CD4-positive, alpha-beta T cell treated with Interleukin-6 for 4 hours (primary cell): ENCODE data around the gene C11orf24.
"Not testable (repeated sequence)": the region's sequence is repeated elsewhere in the genome, so short reads cannot be mapped to it uniquely, and the experiment has no call there.

ENCODE experiments used
- DNase-seq: peaks from one replicate; pipeline ENCODE4 v3.0.0-alpha.2; 2020; ENCODE audit warnings: mixed read lengths

C11orf24 gene

DNA sequence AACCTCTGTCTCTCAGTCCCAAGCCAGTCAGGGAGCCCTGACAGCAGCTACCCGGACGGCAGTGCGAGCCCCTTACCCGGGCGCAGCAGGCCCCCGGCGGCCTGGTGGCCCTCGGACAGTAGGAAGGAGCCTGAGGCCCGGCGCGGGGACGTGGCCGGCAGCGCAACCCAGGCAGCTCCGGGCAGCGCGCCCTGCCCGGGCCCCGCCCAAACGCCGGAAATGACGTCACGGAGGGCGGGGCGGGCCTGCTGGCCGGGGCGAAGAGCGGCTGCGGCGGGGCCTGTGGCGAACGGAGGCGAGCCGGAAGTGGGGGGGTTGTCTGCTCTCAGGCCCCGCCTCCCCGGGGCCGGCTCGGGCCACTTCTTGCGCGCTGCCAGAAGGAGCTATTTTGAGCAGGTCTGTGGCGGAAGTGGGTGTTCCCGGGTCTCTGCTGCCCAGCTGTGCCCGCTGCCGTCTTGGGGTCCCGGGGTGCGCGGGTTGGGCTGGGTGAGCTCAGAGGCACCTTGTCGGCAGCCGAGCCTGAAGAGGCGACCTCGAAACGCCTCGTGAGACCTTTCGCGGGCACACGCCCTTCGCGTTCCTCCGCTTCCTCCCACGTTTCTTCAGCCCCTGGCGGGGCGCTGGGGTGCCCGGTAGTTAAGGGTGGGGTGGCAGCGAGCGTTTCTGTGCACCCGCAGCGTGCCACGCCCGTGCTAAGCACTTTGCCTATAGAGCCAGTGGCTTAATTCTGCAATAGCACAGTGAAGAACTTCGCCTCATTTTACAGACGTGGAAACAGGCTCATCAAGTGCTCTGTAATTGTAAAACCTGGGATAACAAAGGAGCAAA, at the start of gene C11orf24:
TSS of gene C11orf24 (minus strand) at position 193 of the 828 bp plus-strand sequence. CDS start 8,206 bp downstream, outside the sequence.
- peak; percentile 95 for DNase-seq

- DNase-seq = no peak
Observed at GRCh38 chr11:68317147-68317785, 45.5 kb upstream of the C11orf24 start.

GRCh38 chr11:68315171-68315920, 43.6 kb upstream of the C11orf24 start:
- no peak for DNase-seq

GRCh38 chr11:68314203-68315170, 42.7 kb upstream of the C11orf24 start:
- DNase-seq = no peak

DNA sequence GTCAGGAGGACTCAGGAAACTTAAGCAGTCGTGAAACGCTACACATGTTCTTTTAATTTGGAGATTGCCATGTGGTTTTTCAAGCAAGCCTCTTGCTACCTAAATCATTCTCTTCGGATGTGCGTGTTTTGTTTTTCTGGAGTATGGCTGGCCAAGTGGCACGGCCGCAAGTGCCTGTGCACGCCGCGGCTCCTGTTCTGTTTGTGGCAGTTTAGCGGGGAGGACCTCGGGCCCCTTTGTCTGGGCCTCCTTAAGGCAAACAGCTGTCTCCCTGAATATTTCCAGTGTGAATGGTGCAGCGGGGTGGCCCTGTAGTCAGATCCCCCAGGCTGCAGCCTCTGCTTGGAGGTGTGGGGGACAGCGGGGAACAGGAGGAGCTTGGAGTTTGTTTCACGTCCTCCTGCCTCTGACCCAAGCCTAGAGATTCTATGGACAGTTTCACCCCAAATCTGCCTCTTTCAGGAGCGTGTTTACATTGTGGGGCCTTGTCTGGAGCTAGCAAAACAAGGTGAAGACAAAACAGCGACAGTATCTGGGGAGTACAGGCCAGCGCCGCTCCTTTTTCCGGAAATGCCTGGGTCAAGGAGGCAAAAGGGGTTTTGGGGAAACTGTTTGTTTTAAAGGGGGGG, 41.9 kb upstream of the C11orf24 start:
- DNase-seq = no peak

DNA sequence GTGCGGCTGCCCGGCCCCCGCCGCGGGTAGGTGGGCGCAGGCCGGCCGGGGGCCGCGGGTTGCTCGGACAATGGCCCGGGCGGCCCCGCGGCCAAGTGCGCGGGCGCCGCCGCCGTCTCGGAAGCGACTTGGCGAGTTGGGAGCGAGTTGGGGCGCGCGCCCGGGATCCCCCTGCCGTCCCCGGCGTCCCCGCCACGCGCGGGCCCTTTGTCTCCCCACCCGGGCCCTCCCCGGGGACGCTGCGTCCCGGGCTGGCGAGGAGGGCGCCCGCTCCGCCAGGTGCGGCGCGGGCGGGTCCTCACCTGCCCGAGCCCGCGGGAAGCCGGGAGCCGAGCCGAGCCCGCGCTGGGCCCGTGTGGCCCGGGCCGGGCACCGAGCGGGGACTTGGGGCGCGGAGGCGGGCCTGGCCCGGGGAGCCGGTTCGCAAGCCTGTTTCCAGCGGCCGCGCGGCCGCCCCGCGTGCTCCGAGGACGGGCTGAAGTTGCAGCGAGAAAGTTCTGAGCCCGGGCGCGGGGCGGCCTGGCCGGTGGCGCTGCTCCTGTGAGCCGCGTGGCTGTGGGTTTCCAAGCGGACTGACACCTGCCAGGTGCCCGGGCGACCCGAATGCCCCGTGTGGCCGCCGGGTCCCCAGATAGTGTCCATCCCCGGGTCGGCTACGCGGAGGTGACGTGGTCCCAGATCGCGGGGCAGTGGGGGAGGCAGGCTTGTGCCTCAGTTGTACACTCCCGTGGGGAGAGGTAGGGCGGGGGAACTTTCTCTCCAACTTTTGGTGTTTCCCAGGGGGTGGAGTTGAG, 41.2 kb upstream of the C11orf24 start:
- peak; percentile 33 for DNase-seq

DNA sequence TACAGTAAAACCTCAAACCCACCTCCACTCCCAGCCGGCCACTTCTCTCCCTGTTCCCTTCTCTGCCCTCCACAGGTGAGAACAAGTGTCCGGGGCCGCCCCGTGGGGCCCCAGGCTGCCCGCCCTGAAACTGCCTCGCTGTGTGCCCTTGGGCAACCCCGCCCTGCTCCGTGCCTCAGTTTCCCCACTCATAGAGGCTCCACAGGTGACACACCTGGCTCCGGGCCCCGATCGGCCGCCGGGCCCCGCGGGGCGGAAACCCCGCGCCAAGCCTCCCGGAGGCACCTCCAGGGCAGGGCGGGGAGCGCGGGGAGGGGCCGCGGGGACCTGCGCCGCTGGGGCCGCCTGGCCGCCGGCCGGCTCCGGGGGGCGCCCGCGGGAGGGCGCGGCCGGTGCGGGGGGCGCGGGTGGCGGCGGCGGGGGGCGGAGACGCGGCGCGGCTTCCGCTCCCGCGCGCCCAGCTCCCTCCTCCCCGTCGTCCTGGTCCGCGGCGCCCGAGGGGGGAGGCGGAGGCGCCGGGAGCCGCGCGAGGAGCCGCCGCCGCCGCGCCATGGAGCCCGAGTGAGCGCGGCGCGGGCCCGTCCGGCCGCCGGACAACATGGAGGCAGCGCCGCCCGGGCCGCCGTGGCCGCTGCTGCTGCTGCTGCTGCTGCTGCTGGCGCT, 40.5 kb upstream of the C11orf24 start, which contains the start of gene LRP5:
TSS of gene LRP5 (plus strand) at position 475 of the 663 bp plus-strand sequence. CDS start at position 599, 124 bp downstream.
- DNase-seq = peak; percentile 33

DNA sequence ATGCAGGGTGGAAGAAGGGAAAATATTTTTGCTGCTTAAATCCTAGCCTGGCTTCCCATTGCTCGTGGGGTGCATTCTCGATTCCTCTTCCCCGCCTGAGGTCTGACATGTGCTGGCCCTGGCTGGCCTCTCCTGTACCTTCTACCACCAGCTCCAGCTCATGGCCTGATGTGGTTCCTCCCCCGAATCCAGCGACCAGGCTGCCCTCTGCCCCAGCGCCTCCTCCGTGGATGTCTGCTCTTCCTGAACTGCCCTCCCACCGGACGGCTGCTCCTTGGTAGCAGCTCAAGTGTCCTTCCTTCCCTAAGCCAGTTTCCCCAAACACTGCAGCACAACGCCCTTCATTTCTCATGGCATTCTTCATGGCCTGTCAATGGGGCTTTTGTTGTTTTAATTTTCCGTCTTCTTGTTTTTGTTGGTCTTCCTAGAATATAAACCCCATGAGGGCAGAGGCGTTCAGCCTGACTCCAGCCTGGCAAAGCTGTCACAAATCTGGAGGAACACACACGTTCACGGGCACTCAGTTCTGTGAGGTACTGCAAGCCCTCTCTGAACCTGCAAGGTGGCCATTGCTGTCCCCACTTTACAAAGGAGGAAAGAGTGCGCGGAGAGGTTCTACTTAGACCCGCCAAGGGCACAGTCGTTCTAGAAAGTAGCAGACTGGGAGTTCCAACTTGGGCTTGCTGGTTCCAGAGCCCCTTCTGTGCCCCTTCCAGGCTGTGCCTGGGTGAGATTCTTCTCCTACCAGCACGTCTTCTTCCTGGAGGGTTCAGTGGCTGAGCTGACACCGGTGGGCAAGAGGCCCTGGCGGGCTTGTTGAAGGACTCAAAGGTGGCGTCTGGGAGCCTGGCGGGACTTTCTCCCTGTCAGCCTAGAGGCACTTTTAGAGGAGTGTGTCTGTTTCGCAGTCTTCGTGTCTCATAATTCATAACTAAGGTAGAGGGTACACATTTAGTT, 39.7 kb upstream of the C11orf24 start:
- no peak for DNase-seq

- DNase-seq = no peak
Observed at GRCh38 chr11:68309621-68310185, 37.9 kb upstream of the C11orf24 start.

DNA sequence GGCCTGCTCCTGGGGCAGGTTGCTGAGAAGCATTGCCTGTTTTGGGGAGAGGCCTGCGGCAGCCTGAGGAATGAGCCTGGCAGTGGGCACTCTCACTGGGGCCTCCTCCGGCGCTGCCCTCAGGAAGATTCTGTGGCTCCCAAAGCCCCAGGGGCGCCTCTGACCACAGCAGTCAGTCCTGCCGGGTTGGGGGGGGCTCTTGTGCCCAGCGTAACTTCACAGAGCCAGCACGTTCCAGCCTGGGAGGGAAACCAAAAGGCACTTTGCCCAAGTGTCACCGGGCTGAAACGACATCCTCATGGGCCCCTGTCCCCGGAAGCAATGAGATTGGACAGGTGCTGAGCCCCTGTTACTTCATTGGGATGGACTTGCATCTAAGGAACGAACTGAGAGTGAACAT, 36.3 kb upstream of the C11orf24 start:
- DNase-seq = no peak

DNA sequence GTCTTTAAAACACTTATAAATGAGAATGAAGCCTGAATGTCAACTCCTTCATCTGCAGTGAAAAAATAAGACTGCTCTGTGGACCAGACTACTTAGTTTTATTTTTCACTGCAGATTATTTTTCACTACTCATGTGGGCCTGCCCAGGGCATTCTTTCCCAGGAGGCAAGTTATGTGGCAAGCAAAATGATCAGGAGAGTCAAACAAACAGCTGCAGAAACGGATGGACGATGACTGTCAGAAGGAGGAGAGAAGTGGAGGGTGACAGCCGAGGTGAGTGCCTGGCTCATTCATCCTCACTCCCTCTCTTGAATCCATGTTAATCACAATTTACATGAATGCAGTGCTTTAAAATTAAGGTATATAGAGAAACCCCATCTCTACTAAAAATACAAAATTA, 34.9 kb upstream of the C11orf24 start:
- DNase-seq = no peak

DNA sequence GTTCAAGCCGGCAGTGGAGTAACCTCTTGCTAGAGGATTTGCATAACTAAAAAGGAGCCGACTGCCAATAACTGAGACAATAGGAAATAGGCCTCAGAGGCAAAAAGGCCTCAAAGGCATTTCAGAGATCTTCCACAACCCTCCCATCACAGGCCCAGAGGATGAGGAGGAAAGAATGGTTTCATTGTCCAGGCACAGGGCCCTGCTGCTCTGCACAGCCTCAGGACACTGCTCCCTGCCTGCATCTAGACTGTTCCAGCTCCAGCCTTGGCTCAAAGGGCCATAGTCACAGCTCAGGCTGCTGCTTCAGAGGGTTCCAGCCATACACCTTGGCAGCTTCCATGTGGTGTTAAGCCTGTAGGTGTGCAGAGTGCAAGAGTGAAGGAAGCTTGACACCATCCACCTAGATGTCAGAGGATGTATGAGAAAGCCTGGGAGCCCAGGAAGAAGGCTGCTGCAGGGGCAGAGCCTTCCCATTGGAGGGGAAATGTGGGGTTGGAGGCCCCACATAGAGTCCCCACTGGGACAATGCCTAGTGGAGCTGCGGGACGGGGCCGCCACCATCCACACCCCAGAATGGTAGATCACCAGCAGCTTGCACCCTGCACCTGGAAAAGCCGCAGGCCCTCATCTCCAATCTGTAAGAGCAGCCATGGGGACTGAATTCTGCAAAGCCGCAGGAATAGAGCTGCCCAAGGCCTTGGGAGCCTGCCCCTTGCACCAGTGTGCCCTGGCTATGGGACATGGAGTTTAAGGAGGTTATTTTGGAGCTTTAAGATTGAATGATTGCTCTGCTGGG, 32.4 kb upstream of the C11orf24 start:
- DNase-seq = no peak

DNA sequence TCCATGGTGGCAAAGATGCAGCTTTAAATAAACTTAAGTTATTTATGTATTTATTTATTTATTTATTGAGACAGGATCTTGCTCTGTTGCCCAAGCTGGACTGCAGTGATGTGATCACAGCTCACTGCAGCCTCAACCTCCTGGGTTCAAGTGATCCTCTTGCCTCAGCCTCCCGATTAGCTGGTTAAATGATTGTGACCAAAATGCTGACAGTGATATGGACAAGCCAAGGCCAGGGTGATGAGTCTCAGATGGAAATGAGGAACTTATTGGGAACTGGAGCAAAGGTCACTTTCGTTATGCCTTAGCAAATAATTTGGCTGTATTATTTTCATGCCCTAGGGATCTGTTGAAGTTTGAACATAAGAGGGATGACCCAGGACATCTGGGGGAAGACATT, 31.3 kb upstream of the C11orf24 start:
- no peak for DNase-seq

DNA sequence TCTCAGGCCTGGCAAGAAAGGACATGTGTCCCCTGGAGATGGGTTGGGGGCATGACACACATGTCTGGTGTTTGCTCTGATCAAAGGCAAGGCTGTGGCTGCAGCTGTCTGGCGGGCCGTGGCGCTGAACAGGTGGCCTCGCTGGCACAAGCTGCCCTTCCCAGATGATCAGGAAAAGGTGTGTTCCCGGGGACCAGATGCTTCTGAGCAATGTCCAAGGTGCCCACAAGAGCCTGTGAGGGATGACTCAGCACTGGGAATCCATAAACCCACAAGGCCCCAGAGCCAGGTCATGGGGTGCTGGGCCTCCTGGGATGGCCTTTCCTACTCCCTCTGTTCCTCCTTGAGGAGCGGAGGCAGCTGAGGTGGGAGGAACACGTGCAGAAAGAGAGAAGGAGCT, 30.9 kb upstream of the C11orf24 start:
- no peak for DNase-seq

GRCh38 chr11:68302256-68302655, 30.5 kb upstream of the C11orf24 start:
- DNase-seq = no peak

GRCh38 chr11:68300076-68300830, 28.5 kb upstream of the C11orf24 start:
- DNase-seq = no peak

GRCh38 chr11:68299517-68299879, 27.7 kb upstream of the C11orf24 start:
- DNase-seq = not testable (repeated sequence)
